HepG2 (cell line): ENCODE results near the gene NR2C1. TPM values are rescaled to one million over a fixed set of nuclear protein-coding genes. Genes with fewer than 3 reads are reported as not detected.

Experiments used
- ATAC-seq: fragments of 200-7000 bp; cut with Tn5 transposase; 3 replicates; pipeline ENCODE4 v1.9.1; 2020; ENCODE audit warnings: mild to moderate bottlenecking, moderate library complexity
- BruUV-seq: library from RNA; stranded (reverse); fragments of 400-500 nt; replicated peaks from 2 replicates; lab custom pipeline; 2021; lab: Mats Ljungman, UMichigan
- CTCF ChIA-PET: fragments of 300-600 bp; formaldehyde crosslinking; extraction: SDS; loops from one replicate; lab custom pipeline; 2021; ENCODE audit warnings: low total read pairs, inconsistent platforms, low intra/inter-chr PET ratio; lab: Yijun Ruan, JAX
- POLR2A ChIA-PET: fragments of 350-600 bp; sonication (Branson Sonifier 250); formaldehyde crosslinking; loops from one replicate; lab custom pipeline; 2020; ENCODE audit warnings: antibody characterized with exemption, inconsistent platforms; lab: Yijun Ruan, JAX
- DNase-seq: peaks from one replicate; pipeline ENCODE4 v3.0.0-alpha.2; 2015; ENCODE audit warnings: low spot score
- FAIRE-seq: peaks from 3 replicates; lab custom pipeline; 2011; peaks lifted over from hg19 to GRCh38; lab: Jason Lieb, UNC
- H2AFZ ChIP-seq: one replicate; pipeline ENCODE4 v1.6.1; 2011; ENCODE audit warnings: low read length, inconsistent platforms
- H3K27ac ChIP-seq: fragments of 300-600 bp; 3 replicates; pipeline ENCODE4 v1.8.0; 2011; ENCODE audit warnings: mixed run types, mild to moderate bottlenecking, mixed read lengths, low read length, inconsistent platforms; ENCODE audit not compliant: insufficient read depth; ENCODE audit errors: extremely low read length
- H3K27me3 ChIP-seq, 2 experiments: fragments of 200-600 bp in 1 of 2; 2 replicates in 1 of 2; 3 replicates in 1 of 2; pipeline versions ENCODE4 v1.6.0 to v1.8.0; 2011; ENCODE audit warnings: low read length in 2 of 2, mild to moderate bottlenecking in 2 of 2, moderate library complexity in 2 of 2, inconsistent platforms in 1 of 2; ENCODE audit not compliant: insufficient read depth in 2 of 2, control insufficient read depth in 1 of 2
- H3K36me3 ChIP-seq, 2 experiments: fragments of 200-600 bp in 1 of 2; replicated peaks in 1 of 2; 2 replicates in 1 of 2; 3 replicates in 1 of 2; pipeline versions ENCODE4 v1.5.1 to v1.8.0; 2011; ENCODE audit warnings: low read length in 2 of 2, inconsistent platforms in 1 of 2; ENCODE audit not compliant: insufficient read depth in 2 of 2, control insufficient read depth in 1 of 2
- H3K4me1 ChIP-seq: 2 replicates; pipeline ENCODE4 v1.5.1; 2012; ENCODE audit warnings: low read length, inconsistent platforms; ENCODE audit not compliant: insufficient read depth
- H3K4me2 ChIP-seq: 2 replicates; pipeline ENCODE4 v1.6.0; 2011; ENCODE audit warnings: low read depth, low read length, inconsistent platforms
- H3K4me3 ChIP-seq, 3 experiments: fragments of 200-600 bp in 1 of 3; sonication (generic), shearing (Covaris generic) in 1 of 3; replicated peaks in 1 of 3; 2 replicates each; pipeline ENCODE4 v1.5.1; 2011 to 2016; ENCODE audit warnings: low read length in 3 of 3, inconsistent platforms in 2 of 3, low read depth in 2 of 3, mild to moderate bottlenecking in 2 of 3, control low read depth in 1 of 3, mixed read lengths in 1 of 3; ENCODE audit not compliant: insufficient read depth in 1 of 3
- H3K79me2 ChIP-seq: one replicate; pipeline ENCODE4 v1.6.1; 2011; ENCODE audit warnings: low read length, inconsistent platforms; ENCODE audit not compliant: insufficient read depth
- H3K9ac ChIP-seq: 2 replicates; pipeline ENCODE4 v1.6.0; 2011; ENCODE audit warnings: mild to moderate bottlenecking, low read depth, low read length, inconsistent platforms; ENCODE audit not compliant: insufficient read depth
- H3K9me3 ChIP-seq: 2 replicates; pipeline ENCODE4 v1.5.1; 2012; ENCODE audit warnings: mild to moderate bottlenecking, low read length
- H4K20me1 ChIP-seq: 2 replicates; pipeline ENCODE4 v1.6.0; 2011; ENCODE audit warnings: inconsistent platforms, mild to moderate bottlenecking, low read length, moderate library complexity; ENCODE audit not compliant: insufficient read depth
- GLI4 ChIP-seq: sonication (generic); formaldehyde crosslinking; IDR thresholded peaks from 2 replicates; pipeline ENCODE4 v1.5.1; 2020; ENCODE audit warnings: missing genetic modification reagents, mild to moderate bottlenecking, moderate library complexity, borderline replicate concordance
- NPAS2 ChIP-seq: sonication (generic); formaldehyde crosslinking; IDR thresholded peaks from 2 replicates; pipeline ENCODE4 v1.8.0; 2022; ENCODE audit warnings: mild to moderate bottlenecking, missing genetic modification reagents, borderline replicate concordance
- NR3C1 ChIP-seq: sonication (generic); formaldehyde crosslinking; IDR thresholded peaks from 2 replicates; pipeline ENCODE4 v1.4.0; 2020; ENCODE audit warnings: missing genetic modification reagents
- RNF219 ChIP-seq: sonication (generic); formaldehyde crosslinking; IDR thresholded peaks from 2 replicates; pipeline ENCODE4 v1.5.0; 2020; ENCODE audit warnings: mild to moderate bottlenecking, missing genetic modification reagents
- RXRB ChIP-seq: IDR thresholded peaks from 2 replicates; pipeline ENCODE4 v1.6.1; 2016; ENCODE audit warnings: borderline replicate concordance, missing genetic modification reagents, missing compliant biosample characterization
- SPEN ChIP-seq: sonication (generic); formaldehyde crosslinking; IDR thresholded peaks from 2 replicates; pipeline ENCODE4 v1.5.1; 2020; ENCODE audit warnings: low read depth, mild to moderate bottlenecking, missing genetic modification reagents
- THRA ChIP-seq: sonication (generic); formaldehyde crosslinking; IDR thresholded peaks from 2 replicates; pipeline ENCODE4 v1.4.0; 2020; ENCODE audit warnings: missing genetic modification reagents, borderline replicate concordance
- ZNF253 ChIP-seq: sonication (generic); formaldehyde crosslinking; IDR thresholded peaks from 2 replicates; pipeline ENCODE4 v1.8.0; 2022; ENCODE audit warnings: mild to moderate bottlenecking, missing genetic modification reagents, borderline replicate concordance
- ZNF484 ChIP-seq: sonication (generic); formaldehyde crosslinking; IDR thresholded peaks from 2 replicates; pipeline ENCODE4 v1.5.1; 2020; ENCODE audit warnings: mild to moderate bottlenecking, low read depth, missing genetic modification reagents, borderline replicate concordance
- WGBS: methylation state at CpG from one replicate; pipeline ENCODE4 v1.1.6; 2017; ENCODE audit warnings: low lambda C conversion rate; 5-methylcytosine and 5-hydroxymethylcytosine counted together
- in situ Hi-C: cut with HindIII; loops from 2 replicates; pipeline ENCODE4 v1.10.0; 2017; ENCODE audit warnings: low pct_unique_long_range_greater_than_20kb; ENCODE audit not compliant: extremely low pct_ligation_motif_present
- intact Hi-C: fragments of 100-400 bp; cut with micrococcal nuclease; formaldehyde crosslinking; loops from one replicate; pipeline ENCODE4 v1.10.0; 2022; ENCODE audit not compliant: unreplicated experiment
- polyA plus RNA-seq, 8 experiments: library from polyadenylated mRNA; depleted of rRNA in 3 of 8; stranded (reverse) in 7 of 8; unstranded in 1 of 8; fragments of >200 nt; fragmentation: Illumina TruSeq in 4 of 8; extraction: Trizol in 4 of 8; gene quantifications; 2 replicates each; pipeline versions ENCODE4 v1.2.1 to v1.2.3, GENCODE V29; 2011 to 2016; ENCODE audit warnings: low read depth in 4 of 8, missing spikeins in 1 of 8, mixed read lengths in 1 of 8; ENCODE audit not compliant: insufficient read depth in 1 of 8
- total RNA-seq, 5 experiments: library from RNA; depleted of rRNA; stranded (reverse); fragments of >200 nt; fragmentation: Illumina TruSeq; extraction: Trizol; gene quantifications; 2 replicates each; pipeline ENCODE4 v1.2.3, GENCODE V29; 2016; ENCODE audit warnings: low read depth in 1 of 5

Gene NR2C1
- total and polyA plus RNA-seq, 2 of the 13 experiments (the other 11 are each of a cell fraction or from before 2014, with no cell fraction given), result 38.0 to 70.8 TPM

GRCh38 chr12:94973221-94973620 is 100.2 kb downstream of the NR2C1 start (continued):
- TF ChIP-seq ZNF253 (CRISPR knock-in tag), result no peak
- TF ChIP-seq THRA, result no peak
- TF ChIP-seq RXRB (CRISPR knock-in tag), result no peak
- no peak for TF ChIP-seq RNF219 (CRISPR knock-in tag)

GRCh38 chr12:94972795-94973194 is 100.6 kb downstream of the NR2C1 start:
- DNase-seq, result no peak
- intact Hi-C loops, result no loop called here
- no peak overlapping the region for H2AFZ ChIP-seq
- no TSS peak for BruUV-seq
- no peak for ATAC-seq
- H3K4me2 ChIP-seq, result no peak overlapping the region
- POLR2A ChIA-PET, result no interaction called here
- in situ Hi-C loops, result no loop called here
- no peak overlapping the region for H3K27ac ChIP-seq
- H4K20me1 ChIP-seq, result no peaks in the 10 kb centered on the region
- H3K9ac ChIP-seq, result no peak overlapping the region
- no peaks in the 10 kb centered on the region for H3K79me2 ChIP-seq
- WGBS, result 93% methylated on average over 2 of the region's 2 CpGs
- CTCF ChIA-PET, result no interaction called here
- TF ChIP-seq ZNF484 (CRISPR knock-in tag) (no peak), NR3C1 (CRISPR knock-in tag) (no peak), SPEN (no peak), GLI4 (CRISPR knock-in tag) (no peak), NPAS2 (CRISPR knock-in tag) (no peak)
- no peaks in the 10 kb centered on the region for H3K27me3 ChIP-seq
- no peak overlapping the region for H3K4me3 ChIP-seq
- FAIRE-seq, result no peak
- peaks cover 2 to 10% of the 10 kb centered on the region in 2 experiments; a peak in 4 of 5 replicates for H3K36me3 ChIP-seq
- no peaks in the 10 kb centered on the region for H3K9me3 ChIP-seq
- no peaks in the 10 kb centered on the region for H3K4me1 ChIP-seq
